ENCODE results near the gene PCDHGB2. TPM values are rescaled to one million over a fixed set of nuclear protein-coding genes. Genes with fewer than 3 reads are reported as not detected.
"Not testable (repeated sequence)": the region's sequence is repeated elsewhere in the genome, so short reads cannot be mapped to it uniquely, and the experiment has no call there.

PCDHGB2 gene
- total RNA-seq, 4 donors from 2014 or later: 9.2 to 14.0 (median 10.4) TPM

- H3K27me3 ChIP-seq: no peaks in the 10 kb centered on the region
- H3K4me3 ChIP-seq: peak overlapping the region in 1 of 4 donors; percentile 34
- 35 to 39% methylated on average over 22 of the region's 22 CpGs for WGBS, 2 donors
- no peaks in the 10 kb centered on the region for H3K4me1 ChIP-seq
- no peak overlapping the region for H3K27ac ChIP-seq
- TF ChIP-seq POLR2A (IDR thresholded peaks at IDR 0.05) (no peak), CTCF (IDR thresholded peaks at IDR 0.05) (no peak), EP300 (IDR thresholded peaks at IDR 0.05) (no peak)
- H3K36me3 ChIP-seq: peaks cover 0 to 22% (median 0%) of the 10 kb centered on the region in 3 donors
- peaks cover 0 to 97% (median 52%) of the 10 kb centered on the region in 4 donors for H3K9me3 ChIP-seq
- no peak for DNase-seq (ENCODE audit: low spot score in 2 of 2)
Measured at GRCh38 chr5:141403387-141403786, 43.6 kb downstream of the PCDHGB2 start.

- not testable (repeated sequence) for H3K4me1 ChIP-seq; H3K27ac ChIP-seq; DNase-seq (ENCODE audit: low spot score in 2 of 2); H3K27me3 ChIP-seq
- WGBS, 2 donors: 13% methylated on average over 37 to 41 of the region's 51 CpGs
- peak; percentile 9 to 53 (median 41) for TF ChIP-seq CTCF (IDR thresholded peaks at IDR 0.05)
- peak within 1 kb of the TSS in 3 of 4 donors; percentile 7 to 42 (median 16) for H3K4me3 ChIP-seq
- H3K36me3 ChIP-seq: peaks cover 0 to 42% (median 0%) of the 10 kb centered on the region in 3 donors
- peaks cover 3 to 99% (median 46%) of the 10 kb centered on the region in 4 donors for H3K9me3 ChIP-seq
Measured at GRCh38 chr5:141407790-141408505, 48.2 kb downstream of the PCDHGB2 start, which contains the start of gene PCDHGB6. Gene PCDHGB6, plus strand, starts transcription at chr5:141408021. Its CDS starts 182 bp downstream, at chr5:141408203.

- no peak for DNase-seq (ENCODE audit: low spot score in 2 of 2)
- Histone ChIP-seq H3K4me1 (peaks cover 0 to 4% (median 0%) of the 10 kb centered on the region in 4 donors), H3K27me3 (no peaks in the 10 kb centered on the region), H3K36me3 (peaks cover 0 to 40% (median 0%) of the 10 kb centered on the region in 3 donors), H3K4me3 (no peak overlapping the region), H3K27ac (no peak overlapping the region), H3K9me3 (peaks cover 5 to 99% (median 48%) of the 10 kb centered on the region in 4 donors)
- TF ChIP-seq CTCF (IDR thresholded peaks at IDR 0.05) (no peak), POLR2A (IDR thresholded peaks at IDR 0.05) (no peak), EP300 (IDR thresholded peaks at IDR 0.05) (no peak)
- 28% methylated on average over 20 to 48 of the region's 64 CpGs for WGBS, 2 donors
Measured at GRCh38 chr5:141409598-141410306, 50.0 kb downstream of the PCDHGB2 start.

- Histone ChIP-seq H3K27ac (no peak overlapping the region), H3K4me1 (peaks cover 0 to 4% (median 0%) of the 10 kb centered on the region in 4 donors), H3K9me3 (peaks cover 5 to 99% (median 45%) of the 10 kb centered on the region in 4 donors), H3K4me3 (no peak overlapping the region), H3K36me3 (peaks cover 0 to 34% (median 0%) of the 10 kb centered on the region in 3 donors), H3K27me3 (no peaks in the 10 kb centered on the region)
- WGBS, 2 donors: 61 to 73% methylated on average over 3 of the region's 3 CpGs
- TF ChIP-seq EP300 (IDR thresholded peaks at IDR 0.05): no peak
- no peak for TF ChIP-seq POLR2A (IDR thresholded peaks at IDR 0.05)
- no peak for TF ChIP-seq CTCF (IDR thresholded peaks at IDR 0.05)
- DNase-seq (ENCODE audit: low spot score in 2 of 2): no peak
Measured at GRCh38 chr5:141411575-141411974, 51.8 kb downstream of the PCDHGB2 start.

Other genes starting within 250 kb of the PCDHGB2 start
- 10 to 100 TPM in 3 of 4 donors, 1 to 10 TPM in 1; 7.3 to 19.8 (median 14.8) TPM for gene PCDHB4, start 238.2 kb upstream of the PCDHGB2 start, total RNA-seq
- 10 to 100 TPM in 2 of 4 donors, 1 to 10 TPM in 2; 5.9 to 15.5 (median 9.6) TPM for gene PCDHB5, start 224.8 kb upstream of the PCDHGB2 start, total RNA-seq
- gene PCDHB6, start 209.9 kb upstream of the PCDHGB2 start, total RNA-seq: 1 to 10 TPM; 1.8 to 3.7 (median 2.4) TPM
- gene PCDHB7, start 187.3 kb upstream of the PCDHGB2 start, total RNA-seq: 1 to 10 TPM; 4.4 to 7.1 (median 5.5) TPM
- 1 to 10 TPM; 1.0 to 4.2 (median 3.5) TPM for gene PCDHB8, start 182.2 kb upstream of the PCDHGB2 start, total RNA-seq
- 10 to 100 TPM in 3 of 4 donors, 1 to 10 TPM in 1; 9.2 to 17.7 (median 14.6) TPM for gene PCDHB16, start 177.6 kb upstream of the PCDHGB2 start, total RNA-seq
- 1 to 10 TPM; 4.6 to 9.2 (median 7.4) TPM for gene PCDHB9, start 172.8 kb upstream of the PCDHGB2 start, total RNA-seq
- gene PCDHB10, start 167.6 kb upstream of the PCDHGB2 start, total RNA-seq: 10 to 100 TPM in 1 of 4 donors, 1 to 10 TPM in 3; 4.8 to 10.4 (median 5.6) TPM
- gene PCDHB11, start 160.4 kb upstream of the PCDHGB2 start, total RNA-seq: 1 to 10 TPM; 6.9 to 8.6 (median 7.6) TPM
- gene PCDHB12, start 151.3 kb upstream of the PCDHGB2 start, total RNA-seq: 10 to 100 TPM in 3 of 4 donors, 1 to 10 TPM in 1; 5.7 to 12.6 (median 12.2) TPM
- gene PCDHB13, start 146.1 kb upstream of the PCDHGB2 start, total RNA-seq: 1 to 10 TPM; 8.2 to 9.8 (median 9.2) TPM
- 10 to 100 TPM in 2 of 4 donors, 1 to 10 TPM in 2; 6.6 to 13.0 (median 10.3) TPM for gene PCDHB14, start 136.7 kb upstream of the PCDHGB2 start, total RNA-seq
- gene PCDHB15, start 114.6 kb upstream of the PCDHGB2 start, total RNA-seq: 1 to 10 TPM; 5.4 to 7.6 (median 6.4) TPM
- gene SLC25A2, start 55.9 kb upstream of the PCDHGB2 start, total RNA-seq: 1 to 10 TPM in 1 of 4 donors, under 1 TPM in 1, not detected in 2; 0.42 to 4.8 TPM
- 10 to 100 TPM; 49.5 to 80.0 (median 59.5) TPM for gene TAF7, start 39.2 kb upstream of the PCDHGB2 start, total RNA-seq
- gene PCDHGA1, start 29.5 kb upstream of the PCDHGB2 start, total RNA-seq: 1 to 10 TPM in 3 of 4 donors, under 1 TPM in 1; 0.90 to 2.5 (median 1.8) TPM
- 10 to 100 TPM in 3 of 4 donors, 1 to 10 TPM in 1; 9.6 to 20.4 (median 12.7) TPM for gene PCDHGA2, start 21.2 kb upstream of the PCDHGB2 start, total RNA-seq
- 10 to 100 TPM in 1 of 4 donors, 1 to 10 TPM in 3; 6.5 to 10.5 (median 8.7) TPM for gene PCDHGA3, start 16.2 kb upstream of the PCDHGB2 start, total RNA-seq
- 1 to 10 TPM; 4.3 to 8.4 (median 6.8) TPM for gene PCDHGB1, start 9.9 kb upstream of the PCDHGB2 start, total RNA-seq
- 10 to 100 TPM in 2 of 4 donors, 1 to 10 TPM in 2; 5.1 to 13.5 (median 9.2) TPM for gene PCDHGA4, start 5.0 kb upstream of the PCDHGB2 start, total RNA-seq
- gene PCDHGA5, start 4.2 kb downstream of the PCDHGB2 start, total RNA-seq: 10 to 100 TPM in 3 of 4 donors, 1 to 10 TPM in 1; 8.2 to 13.2 (median 12.1) TPM
- 10 to 100 TPM in 2 of 4 donors, 1 to 10 TPM in 2; 7.8 to 12.4 (median 10.1) TPM for gene PCDHGB3, start 10.2 kb downstream of the PCDHGB2 start, total RNA-seq
- gene PCDHGA6, start 13.9 kb downstream of the PCDHGB2 start, total RNA-seq: 10 to 100 TPM in 2 of 4 donors, 1 to 10 TPM in 2; 7.4 to 12.3 (median 10.1) TPM
- 10 to 100 TPM in 1 of 4 donors, 1 to 10 TPM in 3; 7.6 to 12.2 (median 9.2) TPM for gene PCDHGA7, start 22.7 kb downstream of the PCDHGB2 start, total RNA-seq
- gene PCDHGB4, start 27.7 kb downstream of the PCDHGB2 start, total RNA-seq: 10 to 100 TPM in 3 of 4 donors, 1 to 10 TPM in 1; 9.3 to 12.3 (median 11.1) TPM
- gene PCDHGA8, start 32.6 kb downstream of the PCDHGB2 start, total RNA-seq: 1 to 10 TPM; 5.5 to 9.3 (median 6.6) TPM
- gene PCDHGB5, start 38.0 kb downstream of the PCDHGB2 start, total RNA-seq: 10 to 100 TPM in 3 of 4 donors, 1 to 10 TPM in 1; 9.9 to 22.4 (median 16.2) TPM
- 10 to 100 TPM in 3 of 4 donors, 1 to 10 TPM in 1; 8.4 to 13.8 (median 11.9) TPM for gene PCDHGA9, start 42.8 kb downstream of the PCDHGB2 start, total RNA-seq
- gene PCDHGB6, start 48.0 kb downstream of the PCDHGB2 start, total RNA-seq: 10 to 100 TPM in 3 of 4 donors, 1 to 10 TPM in 1; 9.2 to 16.8 (median 13.9) TPM
- gene PCDHGA10, start 53.0 kb downstream of the PCDHGB2 start, total RNA-seq: 10 to 100 TPM in 2 of 4 donors, 1 to 10 TPM in 2; 7.6 to 15.0 (median 10.6) TPM
- gene PCDHGB7, start 57.7 kb downstream of the PCDHGB2 start, total RNA-seq: 10 to 100 TPM; 14.6 to 19.2 (median 18.0) TPM
- gene PCDHGA11, start 61.1 kb downstream of the PCDHGB2 start, total RNA-seq: 1 to 10 TPM; 8.3 to 9.3 (median 8.9) TPM
- gene PCDHGA12, start 70.5 kb downstream of the PCDHGB2 start, total RNA-seq: 10 to 100 TPM in 2 of 4 donors, 1 to 10 TPM in 2; 7.9 to 19.8 (median 10.1) TPM
- gene PCDHGC3, start 116.0 kb downstream of the PCDHGB2 start, total RNA-seq: 10 to 100 TPM; 40.4 to 77.7 (median 56.3) TPM
- 10 to 100 TPM in 1 of 4 donors, 1 to 10 TPM in 3; 3.3 to 11.7 (median 5.1) TPM for gene PCDHGC4, start 125.0 kb downstream of the PCDHGB2 start, total RNA-seq
- 1 to 10 TPM; 3.1 to 5.9 (median 3.8) TPM for gene PCDHGC5, start 129.1 kb downstream of the PCDHGB2 start, total RNA-seq

Data from tibial nerve (tissue), 4 donors.